ENCODE data around the gene HDAC10. TPM values are rescaled to one million over a fixed set of nuclear protein-coding genes. Genes with fewer than 3 reads are reported as not detected.
A peak's percentile ranks its signal among the peaks of the same experiment; 100 is the strongest.
"Not testable (repeated sequence)": the region's sequence is repeated elsewhere in the genome, so short reads cannot be mapped to it uniquely, and the experiment has no call there.

HDAC10 gene
- total RNA-seq, 1 experiment from 2014 or later: 5.1 TPM

DNA sequence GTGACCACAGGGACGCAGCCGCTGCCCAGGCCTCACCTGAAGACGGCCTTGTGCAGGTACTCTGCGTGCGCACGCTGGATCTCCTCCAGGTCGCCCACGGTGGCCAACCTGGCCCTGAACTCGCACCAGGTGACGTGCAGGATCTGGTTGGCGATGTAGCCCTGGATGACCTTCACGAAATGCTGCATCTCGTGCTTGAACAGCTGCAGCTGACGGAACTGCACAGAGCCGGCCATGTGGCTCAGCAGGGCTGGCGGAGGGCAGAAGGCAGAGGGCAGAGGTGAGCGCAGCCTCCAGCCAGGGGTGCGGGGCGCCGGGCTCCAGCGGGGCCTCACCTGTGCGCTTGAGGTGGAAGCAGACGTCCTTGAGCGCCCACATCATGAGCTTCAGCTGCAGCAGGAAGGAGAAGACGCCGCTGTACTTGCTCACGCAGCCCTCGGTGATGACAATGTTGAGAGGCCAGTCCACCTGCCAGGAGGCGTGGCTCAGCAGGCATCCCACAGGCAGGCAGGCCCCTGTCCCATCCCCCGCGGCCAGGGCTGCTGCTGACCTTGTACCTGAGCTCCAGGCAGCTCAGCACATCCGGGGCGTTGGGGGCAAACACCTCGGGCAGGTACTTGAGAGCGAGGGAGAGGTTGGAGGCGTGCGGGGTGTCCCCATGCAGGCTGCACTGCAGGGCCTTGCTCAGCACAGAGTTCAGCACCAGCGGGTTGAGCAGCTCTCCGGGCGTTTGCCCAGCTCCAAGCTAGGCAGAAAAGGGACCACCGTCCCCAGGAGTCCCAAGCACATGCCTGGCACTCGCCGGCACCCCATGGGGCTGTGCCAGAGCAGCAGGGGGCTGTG is 32.7 kb downstream of the HDAC10 start:
- peak; percentile 6 for DNase-seq (ENCODE audit: low read depth)

DNA sequence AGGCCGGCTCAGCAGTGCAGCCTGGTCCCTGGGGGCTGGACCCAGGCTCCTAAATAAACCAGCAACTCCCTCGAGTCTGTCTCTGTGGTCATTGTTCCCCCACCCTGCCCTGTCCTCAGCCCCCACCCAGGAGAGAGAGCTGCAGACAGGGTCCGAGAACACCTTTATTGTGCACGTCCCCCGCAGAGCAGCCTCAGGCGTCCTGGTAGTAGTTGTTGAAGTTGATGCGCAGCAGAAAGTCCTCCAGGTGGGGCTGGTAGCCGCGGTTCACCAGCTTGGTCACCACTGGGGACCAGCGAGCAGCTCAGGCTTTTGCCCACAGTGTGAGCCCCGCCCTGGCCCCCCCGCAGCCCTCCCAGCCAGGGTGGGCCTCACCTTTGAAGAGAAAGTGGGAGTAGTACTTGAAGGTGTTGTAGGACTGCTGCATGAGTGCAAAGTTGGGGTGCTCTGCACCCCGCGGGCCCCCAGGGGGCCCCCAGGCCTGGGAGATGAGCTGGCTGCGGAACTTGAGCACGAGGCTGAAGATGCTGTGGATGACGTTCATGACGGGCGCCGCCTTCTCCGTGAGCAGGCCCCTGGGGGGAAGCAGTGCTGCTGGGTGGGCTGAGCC is 33.4 kb downstream of the HDAC10 start:
- peak; percentile 3 for DNase-seq (ENCODE audit: low read depth)

- no peak for DNase-seq (ENCODE audit: low read depth)
Observed at GRCh38 chr22:50216684-50217520, 34.2 kb downstream of the HDAC10 start.

DNA sequence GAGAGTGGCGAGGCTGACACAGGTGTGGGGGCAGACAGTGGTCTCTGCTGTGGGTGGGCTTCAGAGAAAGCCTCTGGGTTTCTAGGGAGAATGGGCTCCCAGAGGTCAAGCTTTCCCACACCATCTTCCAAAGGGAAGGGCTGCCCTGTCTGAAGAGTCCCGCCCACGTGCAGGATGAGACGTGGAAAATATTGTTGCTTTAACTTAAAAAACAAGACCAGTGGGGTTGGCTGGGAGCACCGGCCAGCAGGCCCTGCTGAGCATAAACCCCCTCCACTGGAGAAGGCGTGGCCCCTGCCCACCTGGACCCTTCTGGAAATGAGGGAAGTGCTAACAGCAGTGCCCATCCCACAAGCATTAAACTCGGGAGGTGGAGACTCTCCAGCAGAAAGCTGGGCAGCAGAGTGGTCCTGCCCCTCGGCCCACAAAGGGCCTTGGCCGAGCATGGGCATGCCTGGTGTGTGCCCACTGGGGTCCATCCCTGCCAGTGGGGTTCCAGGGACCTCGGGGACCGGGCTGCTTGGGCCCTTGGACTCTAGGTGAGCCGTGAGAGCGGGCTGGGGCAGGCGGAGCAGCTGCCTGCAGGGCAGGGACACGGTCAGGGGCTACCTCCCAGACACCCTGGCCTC is 34.9 kb downstream of the HDAC10 start:
- DNase-seq (ENCODE audit: low read depth): no peak

- DNase-seq (ENCODE audit: low read depth): no peak
Observed at GRCh38 chr22:50215297-50216054, 35.6 kb downstream of the HDAC10 start.

DNA sequence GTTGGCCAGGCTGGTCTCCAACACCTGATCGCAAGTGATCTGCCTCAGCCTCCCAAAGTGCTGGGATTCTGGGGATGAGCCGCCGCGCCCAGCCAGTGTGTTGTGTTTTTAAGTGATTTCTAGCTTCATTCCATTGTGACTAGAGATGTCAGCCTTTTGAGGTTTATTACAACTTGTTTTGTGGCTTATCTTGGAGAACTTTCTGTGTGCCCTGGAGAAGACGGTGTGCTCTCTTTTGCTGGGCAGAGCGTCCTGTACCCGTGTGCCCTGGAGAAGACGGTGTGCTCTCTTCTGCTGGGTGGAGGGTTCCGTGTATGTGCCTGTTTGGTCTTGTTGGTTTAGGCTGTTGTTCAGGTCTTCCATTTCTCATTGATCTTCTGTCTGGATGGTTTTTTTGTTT is 37.8 kb downstream of the HDAC10 start:
- no peak for DNase-seq (ENCODE audit: low read depth)

DNA sequence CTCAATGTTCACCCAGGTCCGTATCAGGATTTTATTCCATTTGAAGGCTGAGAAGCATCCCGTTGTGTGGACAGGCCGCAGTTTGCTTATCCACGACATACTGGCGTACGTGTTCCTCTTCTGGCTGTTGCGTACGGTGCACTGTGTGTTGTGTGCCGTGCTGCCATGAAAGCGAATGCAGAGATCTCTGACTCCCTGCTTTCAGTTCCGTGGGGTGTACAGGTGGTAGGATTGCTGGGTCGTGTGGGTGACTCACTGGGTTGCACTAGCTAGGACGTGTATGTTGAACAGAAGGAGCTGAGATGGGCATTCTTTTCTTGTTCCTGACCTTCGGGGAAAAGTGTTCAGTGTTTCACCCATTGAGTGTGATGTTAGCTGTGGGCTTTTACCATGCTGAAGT is 39.9 kb downstream of the HDAC10 start:
- DNase-seq (ENCODE audit: low read depth): no peak

GRCh38 chr22:50210378-50211139 is 40.5 kb downstream of the HDAC10 start:
- DNase-seq (ENCODE audit: low read depth): no peak

DNA sequence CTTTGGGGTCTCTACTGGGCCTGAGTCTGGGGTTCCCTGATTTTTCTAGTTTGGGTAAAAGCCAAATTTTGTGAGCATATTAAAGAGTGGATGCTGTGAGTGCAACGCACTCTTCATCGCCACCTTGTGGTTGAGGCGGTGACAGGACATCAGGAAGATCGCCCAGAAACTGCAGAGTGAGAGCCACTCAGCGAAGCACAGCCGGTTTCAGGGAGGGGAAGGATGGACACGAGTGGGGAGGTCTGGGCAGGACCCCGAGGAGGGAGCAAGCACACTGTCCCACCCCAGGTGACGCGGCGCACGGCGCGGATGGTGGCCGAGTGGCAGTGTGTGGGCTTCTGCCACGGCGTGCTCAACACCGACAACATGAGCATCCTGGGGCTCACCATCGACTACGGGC is 41.2 kb downstream of the HDAC10 start:
- DNase-seq (ENCODE audit: low read depth): peak; percentile 68

DNA sequence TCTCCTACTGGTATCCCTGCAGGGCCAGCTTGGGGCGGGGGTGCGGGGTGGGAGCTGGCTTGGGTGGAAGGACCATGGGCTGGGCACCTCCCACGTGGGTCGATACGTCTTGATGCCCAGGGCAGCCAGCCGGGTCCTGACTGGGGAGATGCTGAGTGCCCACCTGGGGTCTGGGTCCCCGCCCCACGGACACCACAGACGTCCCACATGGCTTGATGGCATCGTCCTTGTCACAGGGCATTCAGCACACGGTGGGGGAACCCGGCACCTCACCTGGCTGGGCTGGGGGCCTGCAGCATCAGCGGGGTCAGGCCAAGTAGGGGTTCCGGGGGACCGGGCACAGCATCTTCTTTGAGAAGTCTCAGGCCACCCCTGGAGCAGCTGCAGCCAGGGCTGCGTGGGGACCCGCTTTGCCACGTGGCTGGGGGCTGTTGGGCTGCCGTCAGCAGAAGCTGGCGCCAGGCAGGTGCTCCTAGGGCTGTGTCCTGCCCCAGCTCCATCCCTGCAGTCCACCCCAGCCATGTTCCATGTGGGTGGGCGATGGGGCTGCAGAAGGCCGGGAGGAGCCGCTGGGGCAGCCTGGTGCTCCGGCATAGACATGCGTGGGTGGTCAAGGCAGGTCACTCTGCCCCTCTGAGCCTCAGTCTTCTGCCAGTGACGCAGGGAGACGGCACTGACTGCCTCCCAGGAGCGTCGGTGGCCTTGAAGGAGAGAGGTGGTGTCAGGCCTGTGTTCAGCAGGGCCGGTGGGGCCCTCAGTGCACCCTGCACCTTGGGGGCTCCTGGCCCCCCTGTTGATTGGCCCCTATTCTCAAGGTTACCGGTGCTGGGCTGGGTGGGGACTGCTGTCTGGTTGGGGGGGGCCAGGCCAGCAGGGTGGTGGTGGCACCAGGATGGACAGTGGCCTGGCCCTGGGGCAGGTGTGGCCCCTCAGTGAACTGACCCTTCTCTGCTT is 41.8 kb downstream of the HDAC10 start:
- DNase-seq (ENCODE audit: low read depth): no peak

GRCh38 chr22:50208430-50208938 is 42.6 kb downstream of the HDAC10 start:
- DNase-seq (ENCODE audit: low read depth): no peak

DNA sequence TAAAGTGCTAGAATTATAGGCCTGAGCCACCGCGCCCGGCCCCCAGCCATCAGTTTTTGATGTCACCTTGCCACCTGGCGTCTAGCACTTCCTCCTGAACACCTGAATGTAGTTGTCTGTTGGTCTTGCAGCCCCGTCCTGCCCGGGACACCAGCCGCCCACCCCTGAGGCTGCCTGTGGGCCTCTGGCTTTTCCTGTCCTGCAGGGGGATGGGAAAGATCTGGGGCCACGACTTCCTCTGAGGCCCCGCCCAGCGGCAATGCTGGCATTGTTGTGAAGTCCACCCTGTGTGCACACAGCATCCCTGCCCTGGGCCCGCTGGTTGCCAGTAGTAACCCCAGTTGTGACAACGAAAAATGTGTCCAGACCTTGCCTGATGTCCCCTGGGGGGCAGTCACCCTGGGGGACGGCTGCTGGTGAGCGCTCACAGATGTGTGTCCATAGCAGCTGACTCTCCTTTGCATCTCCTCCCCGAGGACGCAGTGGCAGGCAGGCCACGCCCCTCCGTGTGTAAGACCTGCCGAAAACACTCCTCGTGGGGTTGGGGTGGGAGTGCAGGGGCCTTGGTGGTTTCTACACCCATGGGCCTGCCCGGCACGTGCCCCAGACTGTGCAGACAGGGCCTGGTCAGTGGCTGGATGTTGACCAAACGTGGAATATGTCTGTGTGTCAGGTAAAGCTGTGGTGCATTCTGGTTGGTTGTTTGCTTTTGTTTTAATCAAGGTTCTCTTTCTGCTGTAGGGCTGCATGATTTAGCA is 43.5 kb downstream of the HDAC10 start:
- no peak for DNase-seq (ENCODE audit: low read depth)

DNA sequence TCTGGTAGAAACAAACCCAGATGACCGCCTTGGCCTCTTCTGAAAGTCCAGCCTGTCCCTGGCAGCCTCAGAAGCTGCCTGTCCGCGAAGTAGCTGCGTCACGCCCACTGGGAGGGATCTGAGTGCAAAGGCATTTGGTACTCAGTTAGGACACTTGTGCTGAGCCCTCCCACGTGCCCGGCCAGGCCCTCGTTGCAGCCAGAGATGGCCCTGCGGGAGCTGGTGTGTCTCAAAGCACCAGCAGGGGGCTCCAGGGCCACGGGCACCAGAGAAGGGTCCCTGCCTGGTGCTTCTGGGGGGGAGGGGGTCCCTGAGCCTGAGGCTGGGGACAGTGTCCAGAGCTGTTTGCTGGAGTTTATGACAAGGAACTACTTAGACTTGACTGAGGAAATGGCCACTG is 44.5 kb downstream of the HDAC10 start:
- no peak for DNase-seq (ENCODE audit: low read depth)

- no peak for DNase-seq (ENCODE audit: low read depth)
Observed at GRCh38 chr22:50205781-50206569, 45.1 kb downstream of the HDAC10 start.

DNA sequence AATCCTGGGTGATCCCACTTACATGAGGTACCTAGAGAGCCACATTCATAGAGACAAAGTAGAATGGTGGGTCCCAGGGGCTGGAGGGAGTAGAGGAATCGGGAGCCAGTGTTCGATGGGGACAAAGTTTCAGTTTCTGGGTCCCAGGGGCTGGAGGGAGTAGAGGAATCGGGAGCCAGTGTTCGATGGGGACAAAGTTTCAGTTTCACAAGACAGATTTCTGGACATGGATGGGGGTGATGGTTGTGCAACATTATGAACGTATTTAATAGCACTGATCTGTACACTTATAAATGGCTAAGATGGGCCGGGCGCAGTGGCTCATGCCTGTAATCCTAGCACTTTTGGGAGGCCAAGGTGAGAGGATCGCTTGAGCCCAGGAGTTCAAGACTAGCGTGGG is 46.1 kb downstream of the HDAC10 start:
- DNase-seq (ENCODE audit: low read depth): not testable (repeated sequence)

GRCh38 chr22:50204571-50204970 is 46.5 kb downstream of the HDAC10 start:
- DNase-seq (ENCODE audit: low read depth): no peak

DNA sequence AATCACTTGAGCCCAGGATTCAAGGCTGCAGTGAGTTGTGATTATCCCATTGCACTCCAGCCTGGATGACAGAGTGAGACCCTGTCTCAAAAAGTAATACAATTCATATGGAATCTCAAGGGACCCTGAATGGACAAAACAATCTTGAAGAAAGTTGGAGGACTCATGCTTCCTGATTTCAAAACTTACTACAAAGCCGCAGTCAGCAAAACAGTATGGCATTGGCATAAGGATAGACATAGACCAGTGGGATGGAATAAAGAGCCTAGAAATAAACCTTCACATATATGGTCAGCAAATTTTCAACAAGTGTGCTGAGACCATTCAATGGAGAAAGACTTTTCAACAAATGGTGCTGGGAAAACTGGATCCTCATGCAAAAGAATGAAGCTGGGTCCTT is 47.8 kb downstream of the HDAC10 start:
- no peak for DNase-seq (ENCODE audit: low read depth)
